ENCODE data around the gene MRPS6.

Gene MRPS6

DNA sequence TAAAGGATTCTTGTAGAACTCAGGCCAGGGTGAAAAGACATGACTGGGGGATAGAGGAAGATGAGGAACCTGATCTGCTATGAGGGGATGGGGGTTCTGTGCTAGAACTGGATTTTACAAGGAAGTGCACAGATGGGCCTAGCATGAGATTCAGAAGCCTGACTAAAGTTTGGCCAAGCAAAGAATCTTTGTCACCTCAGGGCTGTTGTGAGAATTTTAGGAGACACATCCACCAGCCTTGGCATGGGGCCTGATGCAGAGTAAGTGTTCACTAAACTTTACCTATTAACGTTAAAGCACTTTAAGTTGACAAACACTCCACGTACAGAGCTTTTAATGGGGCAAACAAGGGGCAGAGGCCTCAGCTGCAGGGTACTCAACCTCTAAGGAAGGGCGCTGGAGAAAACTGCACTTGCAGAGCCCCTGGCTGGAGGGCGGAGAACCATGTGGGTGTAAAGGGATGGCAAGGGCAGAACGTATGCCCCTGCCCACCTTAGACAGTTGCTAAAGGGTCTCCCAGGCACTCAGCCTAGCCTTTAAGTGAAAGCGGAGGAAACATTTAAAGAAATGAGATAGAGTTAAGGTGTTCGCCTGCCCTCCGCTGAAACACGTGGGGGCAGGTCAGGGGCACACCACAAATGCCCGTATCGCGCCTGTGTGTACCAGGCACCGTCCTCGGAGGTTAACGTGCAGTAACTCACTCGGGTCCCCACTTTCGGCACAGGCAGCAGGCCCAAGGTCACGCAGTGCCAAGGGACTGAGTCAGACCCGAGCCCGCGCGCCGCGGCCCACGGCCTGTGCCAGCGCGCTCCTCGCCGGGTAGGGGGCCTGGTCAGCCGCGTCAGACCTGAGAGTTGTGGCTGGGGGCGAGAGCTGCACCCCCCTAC is 990 bp upstream of the MRPS6 start:
- no peak for DNase-seq

DNA sequence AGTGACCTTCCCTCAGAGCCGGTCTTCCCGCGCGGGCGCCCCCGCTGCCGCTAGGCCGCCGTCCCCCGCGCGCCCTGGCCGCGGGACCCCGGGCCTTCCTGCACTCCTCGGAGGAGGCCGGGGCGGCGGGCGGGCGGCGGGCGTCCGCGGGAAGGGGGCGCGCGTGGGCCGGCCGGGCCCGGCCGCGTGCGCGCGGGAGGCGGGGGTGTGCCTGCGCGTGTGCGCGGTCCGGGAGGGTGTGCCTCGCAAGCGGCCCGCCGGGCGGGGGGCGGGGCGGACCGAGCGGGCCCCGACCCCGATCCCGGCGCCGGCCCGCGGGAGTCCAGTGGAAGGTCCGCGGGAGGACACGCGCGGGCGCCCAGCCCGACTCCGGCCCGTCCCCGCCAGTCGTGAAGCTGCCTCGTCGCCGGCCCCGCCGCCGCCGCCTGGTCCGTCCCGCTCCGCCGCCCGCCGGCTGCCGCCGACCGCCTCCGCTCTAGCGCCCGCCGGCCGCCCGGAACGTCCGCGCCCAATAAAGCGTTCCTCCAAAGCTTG is 438 bp downstream of the MRPS6 start:
- DNase-seq: peak; percentile 79

DNA sequence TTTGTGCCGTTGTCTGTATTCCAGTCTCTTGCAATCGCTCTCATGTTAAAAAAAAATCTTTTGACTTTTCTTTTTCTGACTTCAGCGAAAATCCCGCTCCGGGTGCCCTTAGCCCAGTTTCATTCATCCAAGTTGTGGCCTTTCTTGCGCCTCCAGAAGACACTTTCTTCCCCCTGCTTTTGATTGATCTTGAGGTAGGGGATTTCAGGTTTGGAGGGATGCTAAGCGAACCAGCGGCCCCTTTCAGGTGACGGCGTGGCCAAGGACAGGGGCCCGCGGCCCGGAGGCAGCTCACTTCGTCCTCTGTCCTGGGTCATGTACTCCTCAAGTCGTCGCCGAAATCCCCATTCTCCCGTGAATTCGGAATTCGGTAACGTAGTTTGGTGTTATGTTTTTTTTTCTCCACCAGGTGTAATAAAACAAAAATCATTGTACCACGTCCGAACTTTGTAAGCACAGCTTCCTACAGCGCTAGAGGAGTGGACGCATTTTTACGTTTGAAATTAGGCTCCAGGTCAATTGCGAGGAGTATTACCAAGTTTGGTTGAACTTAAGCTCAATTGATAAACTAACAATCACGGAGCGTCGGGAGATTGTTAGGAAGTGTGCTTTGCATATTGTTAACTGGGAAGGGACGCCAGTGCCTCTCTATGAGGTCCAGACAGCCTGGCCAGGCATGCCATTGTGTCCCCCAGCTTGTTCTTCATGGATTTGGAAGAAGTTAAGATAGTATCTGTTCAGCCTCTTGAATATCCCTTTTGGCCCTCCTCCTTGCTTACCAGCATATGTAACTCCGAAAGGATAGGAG is 1.1 kb downstream of the MRPS6 start:
- DNase-seq: peak; percentile 60

DNA sequence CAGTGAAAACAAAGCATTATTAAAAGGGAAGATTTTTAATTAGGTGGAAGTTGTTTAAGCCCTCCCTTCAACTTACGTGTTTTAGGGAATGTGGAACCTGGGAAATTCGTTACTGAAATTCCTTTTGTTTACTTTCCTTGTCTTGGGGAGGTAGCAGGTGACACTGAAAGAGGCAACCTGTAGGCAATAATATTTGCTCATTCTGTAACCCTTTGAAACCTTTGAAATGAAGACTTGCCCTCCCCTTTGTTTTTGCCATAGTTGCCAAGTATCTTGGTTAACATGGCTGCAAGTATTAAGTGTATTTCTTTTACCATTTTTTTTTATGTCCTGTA is 1.7 kb downstream of the MRPS6 start:
- DNase-seq: peak; percentile 42

DNA sequence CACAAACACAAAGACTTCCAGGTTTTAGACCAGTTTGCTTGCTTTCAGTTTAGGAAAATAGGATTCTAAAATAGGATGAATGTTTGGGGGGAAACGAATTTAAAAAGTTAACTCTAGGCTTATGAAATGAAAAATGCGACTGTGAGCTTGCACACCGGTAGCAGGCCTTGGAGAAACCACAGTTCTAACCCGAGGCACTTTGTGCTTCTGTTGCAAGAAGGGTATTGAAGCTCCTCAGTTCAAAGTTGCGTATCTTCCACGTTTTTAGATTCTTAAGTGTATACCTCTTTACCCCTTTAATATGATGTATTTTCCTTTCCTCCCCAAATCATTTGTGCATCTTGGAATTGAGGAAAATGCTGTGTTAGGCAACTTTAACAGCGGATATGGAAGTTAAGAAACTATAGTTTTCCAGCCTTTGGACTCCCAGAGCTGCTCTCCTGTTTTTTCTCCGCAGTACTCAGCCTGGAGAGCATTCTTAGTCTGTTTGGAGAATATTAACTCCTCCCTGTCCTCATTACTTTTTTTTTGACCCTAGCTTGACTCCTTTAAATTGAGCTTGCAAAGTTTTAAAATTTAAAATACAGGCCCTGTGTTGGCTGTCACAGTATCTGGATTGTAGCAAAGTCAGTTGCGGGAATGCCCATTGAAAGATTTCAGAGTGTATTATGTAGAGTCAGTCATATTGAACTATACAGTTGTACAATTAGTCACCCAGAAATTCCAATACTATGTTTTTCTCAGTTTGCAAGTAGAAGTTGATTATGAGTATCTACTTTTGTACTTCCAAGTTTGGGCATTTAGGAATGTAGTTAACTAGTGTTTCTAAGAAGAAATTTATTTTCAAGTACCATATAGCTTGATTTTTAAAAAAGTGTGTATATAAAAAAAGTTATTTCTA is 2.6 kb downstream of the MRPS6 start:
- DNase-seq: no peak

DNA sequence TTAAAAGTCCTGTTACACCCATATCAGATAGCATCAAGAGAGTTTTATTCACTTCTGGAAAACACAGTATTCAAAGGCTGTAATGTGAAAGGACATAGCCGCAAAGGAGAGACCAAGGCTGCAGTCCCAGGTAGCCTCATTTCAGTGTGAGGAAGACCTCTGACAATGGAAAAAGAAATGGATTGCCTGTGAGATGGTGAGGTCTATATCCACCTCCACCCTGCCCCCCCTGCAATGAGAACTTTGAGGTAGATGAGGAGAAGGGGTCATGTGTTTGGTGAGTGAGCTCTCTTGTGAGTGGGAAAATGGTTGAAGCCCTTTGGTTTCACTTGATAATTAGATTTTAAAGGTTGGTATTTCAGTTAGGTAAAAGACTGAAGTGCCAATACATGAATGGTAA is 3.5 kb downstream of the MRPS6 start:
- DNase-seq: no peak

DNA sequence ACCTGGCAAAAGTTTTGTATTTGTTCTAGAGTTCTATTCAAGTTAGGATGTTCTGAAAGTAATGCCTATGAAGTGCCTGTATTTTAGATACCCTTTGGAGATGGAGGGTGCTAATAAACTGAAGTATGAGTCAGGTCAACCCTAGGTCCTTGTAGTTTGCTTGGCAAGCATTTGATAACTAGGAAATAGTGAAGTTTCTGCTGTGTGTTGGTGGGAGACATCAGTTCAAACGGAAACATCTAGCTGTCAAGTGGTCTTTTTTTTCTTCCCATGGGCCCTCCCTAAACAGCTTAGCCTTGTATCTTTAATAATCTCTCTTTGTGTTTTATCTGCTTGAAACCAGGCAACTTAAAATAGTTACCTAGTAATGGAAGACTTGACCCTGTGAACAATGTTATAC is 4.5 kb downstream of the MRPS6 start:
- DNase-seq: no peak

DNA sequence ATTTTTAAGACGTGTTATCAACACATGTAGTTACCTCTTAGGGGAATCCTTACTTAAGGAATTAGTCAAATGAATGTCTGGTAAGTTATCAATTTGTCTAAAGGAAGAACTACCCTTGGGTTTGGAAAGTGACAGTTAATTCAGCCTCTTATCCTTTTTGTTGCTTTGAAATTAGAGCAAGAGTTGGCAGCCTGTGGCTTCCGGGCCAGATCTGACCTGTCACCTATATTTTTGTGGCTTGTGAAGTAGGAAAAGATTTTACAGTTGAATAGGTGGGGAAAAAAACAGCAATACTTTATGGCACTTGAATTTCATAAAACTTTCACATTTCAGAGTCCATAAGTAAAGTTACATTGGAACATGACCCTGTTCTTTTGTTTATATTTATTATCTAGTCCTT is 5.5 kb downstream of the MRPS6 start:
- no peak for DNase-seq

DNA sequence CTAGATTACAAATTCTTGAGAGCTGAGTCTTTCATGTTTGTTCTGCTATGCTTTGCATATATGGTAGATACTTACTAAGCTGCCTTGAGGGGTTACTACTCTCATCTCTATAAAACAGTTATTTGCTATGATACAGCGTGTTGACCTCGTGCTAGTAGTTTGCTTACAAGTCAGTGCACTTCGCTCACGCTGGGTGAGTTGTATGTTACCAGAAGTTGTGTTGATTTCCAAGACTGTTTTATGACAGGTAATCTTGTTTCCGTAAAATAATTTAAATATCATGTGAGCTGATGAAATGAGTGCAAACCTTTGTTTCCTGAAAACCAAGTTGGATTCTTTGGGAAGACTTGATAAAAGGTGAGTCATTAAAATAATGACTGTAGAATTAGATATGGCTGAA is 7.3 kb downstream of the MRPS6 start:
- no peak for DNase-seq

DNA sequence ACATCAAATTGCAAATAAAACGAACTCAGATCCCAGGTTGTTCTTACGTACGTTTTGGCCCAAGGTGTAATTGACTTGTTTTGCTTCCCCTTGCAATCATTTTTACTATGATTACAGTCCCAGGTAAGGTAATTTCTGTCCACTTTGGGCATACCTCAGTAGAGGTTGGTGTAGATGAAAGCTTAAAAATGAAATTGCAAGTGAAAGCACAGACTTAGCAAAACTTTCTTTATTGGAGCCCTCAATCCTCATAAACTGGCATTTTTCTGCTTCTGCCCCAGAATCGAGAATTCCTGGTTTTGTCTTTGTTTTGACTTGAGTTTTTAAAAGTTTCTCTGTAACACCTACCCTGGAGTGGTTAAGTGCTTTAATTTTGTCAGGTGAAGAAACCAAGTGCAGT is 9.4 kb downstream of the MRPS6 start:
- DNase-seq: no peak

DNA sequence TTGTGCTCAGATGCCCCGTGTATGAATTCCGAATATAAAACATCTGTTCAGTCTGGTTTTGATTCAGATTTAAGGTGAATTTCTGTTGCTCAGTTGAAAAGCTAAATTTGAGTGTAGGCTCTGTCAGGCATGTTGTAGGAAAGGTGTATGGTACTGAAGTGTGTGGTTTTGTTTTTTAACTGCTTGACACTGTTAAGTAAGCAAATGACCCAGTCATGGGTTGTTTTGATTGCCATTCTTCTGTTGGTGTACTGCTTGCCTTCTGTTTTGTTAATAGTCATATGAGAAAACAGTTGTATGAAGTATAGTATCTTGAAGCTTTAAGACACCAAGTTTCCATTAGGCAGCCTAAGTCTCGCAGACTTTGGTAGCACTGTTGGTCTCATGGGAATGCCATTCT is 10.0 kb downstream of the MRPS6 start:
- DNase-seq: no peak

DNA sequence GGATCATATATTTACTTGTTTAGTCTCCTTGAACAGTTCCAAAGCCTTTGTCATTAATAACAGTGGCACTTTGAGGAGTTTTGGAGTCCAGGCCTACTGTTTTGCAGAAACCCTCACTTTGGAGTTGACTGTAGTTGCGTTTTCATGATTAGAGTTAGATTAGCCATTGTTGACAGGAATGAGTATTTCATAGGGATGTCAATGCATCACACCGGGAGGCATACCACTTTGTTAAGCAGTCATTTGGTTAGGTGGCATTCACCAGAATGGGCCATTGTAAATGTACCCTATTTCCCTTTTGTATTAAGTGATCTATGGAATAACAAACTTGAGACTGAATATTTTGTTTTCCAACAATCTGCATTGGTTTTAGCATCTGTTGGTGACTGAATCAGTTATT is 11.8 kb downstream of the MRPS6 start:
- DNase-seq: no peak

DNA sequence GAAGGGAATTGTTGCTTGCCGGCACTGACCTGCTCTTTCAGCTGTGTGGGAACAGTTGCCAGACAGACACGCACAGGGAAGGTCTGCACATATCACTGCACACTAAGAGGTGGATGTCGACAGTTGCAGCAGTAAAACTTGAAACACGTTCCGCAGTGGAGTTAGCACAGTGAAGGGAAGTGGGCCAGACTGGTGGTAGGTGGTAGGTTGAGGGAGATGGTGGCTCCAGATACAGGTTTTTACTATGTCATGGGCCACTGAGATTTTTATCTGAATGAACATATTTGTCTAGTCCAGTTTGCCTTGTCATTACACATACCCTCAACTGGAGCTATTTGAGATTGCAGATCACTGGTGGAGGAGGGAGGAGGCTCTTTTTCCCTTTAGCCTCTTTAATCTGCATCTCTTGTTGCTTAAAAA is 13.5 kb downstream of the MRPS6 start:
- no peak for DNase-seq

DNA sequence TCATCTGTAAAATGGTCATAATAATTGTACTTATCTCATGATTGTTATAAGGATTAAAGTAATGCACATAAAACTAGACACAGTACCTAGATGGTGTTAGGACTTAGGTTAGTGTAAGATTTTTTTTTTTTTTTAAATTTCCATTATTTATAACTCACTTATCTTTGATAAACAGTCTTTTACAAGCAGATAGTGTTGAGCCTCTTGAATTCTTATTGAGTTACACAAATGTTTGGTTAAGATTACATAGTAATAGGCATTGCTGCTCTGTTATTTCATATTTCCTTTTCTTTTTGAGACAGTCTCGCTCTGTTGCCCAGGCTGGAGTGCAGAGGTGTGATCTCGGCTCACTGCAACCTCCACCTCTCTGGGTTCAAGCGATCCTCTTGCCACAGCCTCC is 15.4 kb downstream of the MRPS6 start:
- no peak for DNase-seq

DNA sequence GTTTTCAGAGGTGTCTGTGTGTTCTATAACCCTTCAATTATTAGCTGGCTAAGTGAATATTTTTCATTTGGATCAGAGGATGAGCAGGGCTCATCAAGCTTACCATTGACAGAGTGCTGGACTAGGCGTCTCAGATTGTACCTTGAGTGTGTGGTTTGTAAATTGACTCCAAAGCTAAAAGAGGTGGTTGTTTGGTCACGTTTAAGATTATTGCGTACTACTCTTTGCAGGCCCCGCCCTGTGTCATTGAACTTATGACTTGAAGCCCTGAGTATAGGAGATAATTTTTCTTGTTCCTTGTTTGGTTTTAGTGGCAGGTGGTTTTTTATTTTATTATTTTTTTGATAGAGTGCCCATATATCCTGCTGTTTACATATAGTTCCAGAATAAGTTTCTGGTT is 17.7 kb downstream of the MRPS6 start:
- DNase-seq: peak; percentile 61

DNA sequence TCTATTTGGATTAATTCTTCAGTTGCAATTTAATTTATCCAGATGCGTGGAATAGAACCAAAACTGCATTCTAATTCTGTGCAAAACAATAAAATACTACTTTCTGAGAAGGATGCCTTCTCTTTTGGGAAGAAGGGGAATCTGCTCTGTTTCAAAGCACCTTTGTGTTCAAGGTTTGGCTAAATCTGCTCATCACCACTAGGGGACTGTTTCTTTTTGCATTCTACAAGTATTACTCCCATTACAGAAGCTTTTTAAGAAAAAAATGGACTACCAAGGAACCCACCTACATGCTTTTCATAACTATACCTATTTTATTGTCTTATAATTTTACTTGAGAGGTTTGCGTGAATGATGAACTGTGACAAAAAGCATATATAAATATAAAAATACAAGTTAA is 18.2 kb downstream of the MRPS6 start:
- DNase-seq: peak; percentile 74

DNA sequence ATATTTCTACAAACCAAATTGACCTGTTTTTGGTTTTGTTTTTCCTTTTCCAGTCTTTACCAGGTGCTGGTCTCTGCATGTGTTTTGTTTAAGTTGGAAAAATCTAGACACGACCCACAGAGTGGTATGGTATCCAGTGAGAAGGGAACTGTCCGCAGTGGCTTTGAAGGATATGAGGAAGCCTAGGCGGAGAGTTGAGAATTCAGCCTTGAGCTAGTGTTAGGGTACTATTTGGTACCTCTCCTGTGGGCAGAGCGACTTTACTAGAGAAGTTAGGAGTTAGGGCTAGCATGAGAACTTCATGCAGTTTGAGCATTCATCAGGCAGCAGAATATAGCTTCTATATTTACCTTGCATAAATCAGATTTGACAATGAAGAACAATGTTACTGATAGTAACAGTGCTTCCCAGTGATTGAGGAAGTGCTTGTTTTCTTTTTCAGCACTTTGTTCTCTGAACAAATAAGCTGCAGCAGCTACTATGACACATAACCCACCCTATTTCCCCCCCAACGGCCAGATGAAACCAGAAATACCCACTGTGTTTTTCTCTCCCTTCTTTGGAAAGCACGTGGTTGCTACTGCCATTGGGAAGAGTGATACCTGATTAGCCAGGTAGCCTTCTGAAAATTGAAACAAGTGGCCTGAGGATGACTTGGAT is 19.0 kb downstream of the MRPS6 start:
- peak; percentile 89 for DNase-seq

DNA sequence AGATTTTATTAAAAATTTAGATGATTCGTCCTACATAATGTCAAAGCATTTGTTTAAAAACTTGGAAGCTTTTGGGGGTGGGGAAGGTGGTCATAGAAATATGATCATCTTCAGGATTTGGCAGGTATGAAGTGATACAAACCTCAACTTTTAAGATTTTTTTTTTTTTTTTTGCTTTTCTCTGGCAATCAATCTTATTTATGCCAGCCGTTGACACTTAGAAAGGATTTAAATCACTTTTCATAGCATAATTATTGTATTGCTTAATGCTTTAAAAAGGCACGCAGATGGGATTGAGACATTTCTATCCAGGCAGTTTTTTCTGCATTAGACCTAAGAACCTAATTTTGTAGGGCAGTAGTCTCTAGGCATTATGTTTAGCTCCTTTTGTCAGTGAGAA is 19.7 kb downstream of the MRPS6 start:
- peak; percentile 54 for DNase-seq

DNA sequence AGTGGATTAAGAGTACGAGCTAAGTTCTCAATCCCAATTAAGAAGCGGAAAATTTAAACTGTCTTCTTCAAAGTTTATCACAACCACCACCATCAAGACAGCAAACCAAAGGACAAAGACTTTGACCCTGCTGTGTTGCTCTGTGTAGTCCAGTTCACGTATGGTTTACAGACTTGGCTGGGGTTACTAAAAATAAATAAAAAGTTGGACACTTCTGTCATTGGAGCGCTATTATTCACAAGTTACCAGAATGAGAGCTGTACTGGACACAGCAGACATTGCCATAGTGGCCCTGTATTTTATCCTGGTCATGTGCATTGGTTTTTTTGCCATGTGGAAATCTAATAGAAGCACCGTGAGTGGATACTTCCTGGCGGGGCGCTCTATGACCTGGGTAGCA is 21.6 kb downstream of the MRPS6 start:
- no peak for DNase-seq

DNA sequence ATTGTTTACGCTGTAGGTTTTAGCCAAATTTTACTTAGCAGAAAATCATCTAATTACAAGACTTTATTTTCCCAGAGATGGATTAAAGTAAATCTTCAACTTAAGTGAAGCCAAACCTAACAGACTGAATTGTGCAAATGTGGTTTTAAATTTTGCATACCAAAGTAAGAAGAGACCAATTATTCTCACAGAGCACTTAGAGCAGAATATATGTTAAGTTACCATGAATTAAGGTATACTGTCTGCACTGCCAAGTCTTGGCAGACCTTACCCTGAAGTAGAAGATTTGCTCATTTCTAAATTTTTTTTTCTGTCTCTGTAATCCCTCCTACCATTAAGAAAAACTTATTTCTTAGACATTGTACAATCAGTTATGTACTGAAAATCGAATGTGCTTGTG is 24.1 kb downstream of the MRPS6 start:
- DNase-seq: no peak

DNA sequence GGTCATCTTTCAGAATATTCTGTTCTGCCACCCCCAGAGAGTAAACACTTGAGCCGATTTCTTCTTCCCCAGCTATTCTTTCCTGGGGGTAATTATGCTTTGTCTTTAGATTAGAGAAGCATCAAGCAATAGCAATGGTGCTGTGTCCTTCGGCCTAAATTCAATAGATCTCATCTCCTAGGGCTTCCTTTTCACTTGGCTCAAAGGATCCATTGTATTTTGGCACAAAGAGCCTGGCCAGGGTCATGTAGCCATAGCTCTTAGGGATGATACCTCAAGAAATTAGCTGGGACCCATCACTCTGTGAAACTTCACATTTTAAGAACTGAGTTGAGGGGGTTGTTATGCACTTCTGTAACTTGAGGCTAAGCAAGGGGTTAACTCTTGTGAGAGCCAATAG is 27.0 kb downstream of the MRPS6 start:
- DNase-seq: no peak

DNA sequence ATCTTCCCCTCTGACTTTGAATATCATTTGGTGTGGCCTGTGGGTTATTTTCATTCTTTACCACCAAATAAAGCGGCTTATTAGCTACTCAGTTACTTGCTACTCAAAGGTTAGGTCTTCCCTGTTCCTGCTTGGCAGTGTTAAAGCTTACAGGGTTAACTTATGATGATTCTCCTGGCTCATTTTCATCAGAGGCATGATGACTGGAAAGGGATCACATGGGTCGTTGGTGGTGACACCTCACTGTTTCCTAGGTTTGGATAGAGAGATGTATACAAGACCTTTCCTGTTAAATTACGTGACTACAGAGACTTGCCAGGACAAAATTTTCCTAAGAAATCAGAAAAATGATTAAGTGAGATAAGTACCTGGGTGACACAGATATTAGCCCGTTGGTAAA is 27.4 kb downstream of the MRPS6 start:
- DNase-seq: no peak

Measured in NCI-H69 (cell line).